SK-N-MC (cell line): ENCODE measurements around the gene SLC6A9.

Experiments used
- DNase-seq: peaks from one replicate; pipeline ENCODE4 v3.0.0-alpha.2; 2011; ENCODE audit warnings: low read depth, low spot score
- H3K27ac ChIP-seq: fragments of 200-600 bp; sonication (generic); 2 replicates; pipeline ENCODE4 v1.5.1; 2016; ENCODE audit warnings: mixed run types
- H3K36me3 ChIP-seq: fragments of 200-600 bp; sonication (generic); 2 replicates; pipeline ENCODE4 v1.6.1; 2017; ENCODE audit warnings: antibody characterized with exemption, low read length, mixed read lengths; ENCODE audit not compliant: insufficient read depth
- H3K4me3 ChIP-seq: fragments of 200-600 bp; sonication (generic); 2 replicates; pipeline ENCODE4 v1.5.1; 2016
- H3K9ac ChIP-seq: fragments of 200-600 bp; sonication (generic); 2 replicates; pipeline ENCODE4 v1.8.0; 2017; ENCODE audit warnings: mixed run types, mixed read lengths; ENCODE audit not compliant: insufficient read length
- H3K9me3 ChIP-seq: fragments of 200-600 bp; sonication (generic); 2 replicates; pipeline ENCODE4 v1.6.1; 2017; ENCODE audit warnings: low read depth, mild to moderate bottlenecking, antibody characterized with exemption, low read length, moderate library complexity, mixed read lengths
- EZH2 ChIP-seq: fragments of 200-600 bp; sonication (generic); IDR thresholded peaks from one replicate; pipeline ENCODE4 v1.6.1; 2017; ENCODE audit warnings: antibody characterized with exemption
- FOXP2 ChIP-seq: optimal IDR thresholded peaks from 2 replicates; pipeline ENCODE3; 2011; ENCODE audit warnings: mild to moderate bottlenecking, moderate library complexity; ENCODE audit not compliant: insufficient read depth; ENCODE audit errors: extremely low read length, control extremely low read depth
- POLR2AphosphoS5 ChIP-seq: IDR thresholded peaks from 2 replicates; pipeline ENCODE4 v1.6.1; 2012; ENCODE audit warnings: mild to moderate bottlenecking, low read depth, low read length, borderline replicate concordance

SLC6A9 gene

GRCh38 chr1:43990271-43991199 lies 40.7 kb downstream of the SLC6A9 start:
- Histone ChIP-seq H3K27ac (no peak overlapping the region), H3K36me3 (peaks cover 9% of the 10 kb centered on the region; the same call in 1 of the 2 replicates), H3K4me3 (peak overlapping the region; percentile 78), H3K9me3 (no peaks in the 10 kb centered on the region), H3K9ac (peak overlapping the region; percentile 65)
- no peak for TF ChIP-seq FOXP2
- TF ChIP-seq POLR2AphosphoS5 = no peak
- TF ChIP-seq EZH2 = no peak
- DNase-seq = no peak

DNA sequence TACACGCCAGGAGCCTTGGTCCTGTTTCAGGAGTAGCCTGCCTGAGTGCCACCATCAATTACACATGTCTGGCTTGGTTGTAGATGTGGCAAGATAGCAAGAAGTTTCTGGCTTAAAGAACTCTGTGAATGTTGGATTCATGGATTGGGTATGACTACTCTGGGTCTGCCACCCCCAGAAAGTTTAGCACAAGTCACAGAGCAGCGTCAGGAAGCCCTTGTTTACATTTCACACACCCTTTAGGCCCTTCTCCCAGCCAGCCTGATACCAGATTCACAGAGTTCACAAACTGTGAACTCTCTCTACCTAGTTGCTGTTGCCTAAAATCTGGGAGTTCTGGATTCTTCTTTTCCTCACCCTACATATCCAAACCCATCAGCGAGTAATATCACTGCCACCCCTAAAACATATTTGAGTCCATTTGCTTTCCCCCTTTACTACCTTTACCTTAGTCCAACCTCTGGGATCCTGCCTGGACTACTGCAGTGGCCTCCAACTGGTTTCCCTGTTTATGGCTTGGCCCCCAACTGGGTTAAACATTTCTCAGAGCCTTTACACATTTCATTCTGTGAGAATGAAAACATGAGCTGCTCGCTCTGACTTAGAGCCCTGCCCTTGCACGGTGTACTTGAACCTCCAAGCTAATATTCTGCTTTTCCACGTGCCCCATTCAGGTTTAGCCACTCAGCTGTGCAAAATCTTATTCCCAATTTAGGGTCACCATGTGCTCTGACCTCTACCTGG lies 43.9 kb downstream of the SLC6A9 start:
- H3K4me3 ChIP-seq = no peak overlapping the region
- no peak for DNase-seq
- H3K9ac ChIP-seq = no peak overlapping the region
- TF ChIP-seq FOXP2 = no peak
- no peak for TF ChIP-seq POLR2AphosphoS5
- no peak for TF ChIP-seq EZH2
- no peaks in the 10 kb centered on the region for H3K9me3 ChIP-seq
- peaks cover 20% of the 10 kb centered on the region; the same call in 1 of the 2 replicates for H3K36me3 ChIP-seq
- peak overlapping the region; percentile 26; the same call in 1 of the 2 replicates for H3K27ac ChIP-seq

DNA sequence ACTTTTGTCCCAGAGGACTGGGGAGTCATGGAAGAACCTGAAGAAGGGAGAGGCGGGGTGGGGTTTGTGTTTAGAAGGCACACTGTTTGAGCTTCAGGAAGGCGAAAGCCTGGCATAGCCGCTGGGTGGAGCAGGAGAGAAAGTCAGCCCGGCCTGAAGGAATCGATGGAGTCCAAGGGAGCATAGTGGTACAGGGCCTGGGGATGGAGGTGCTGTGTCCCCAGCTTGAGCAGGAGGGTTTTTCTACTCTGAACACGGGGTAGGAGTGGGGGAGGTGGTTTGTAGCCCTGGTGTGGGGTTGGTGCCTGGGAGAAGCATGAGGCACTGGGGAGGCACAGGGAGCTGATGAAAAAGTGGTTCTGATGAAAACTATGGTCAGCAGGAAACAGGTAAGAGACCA lies 44.5 kb downstream of the SLC6A9 start:
- Histone ChIP-seq H3K4me3 (no peak overlapping the region), H3K9ac (no peak overlapping the region), H3K9me3 (no peaks in the 10 kb centered on the region), H3K27ac (no peak overlapping the region), H3K36me3 (peaks cover 25% of the 10 kb centered on the region; the same call in 1 of the 2 replicates)
- no peak for TF ChIP-seq POLR2AphosphoS5
- no peak for TF ChIP-seq EZH2
- TF ChIP-seq FOXP2 = no peak
- DNase-seq = no peak

DNA sequence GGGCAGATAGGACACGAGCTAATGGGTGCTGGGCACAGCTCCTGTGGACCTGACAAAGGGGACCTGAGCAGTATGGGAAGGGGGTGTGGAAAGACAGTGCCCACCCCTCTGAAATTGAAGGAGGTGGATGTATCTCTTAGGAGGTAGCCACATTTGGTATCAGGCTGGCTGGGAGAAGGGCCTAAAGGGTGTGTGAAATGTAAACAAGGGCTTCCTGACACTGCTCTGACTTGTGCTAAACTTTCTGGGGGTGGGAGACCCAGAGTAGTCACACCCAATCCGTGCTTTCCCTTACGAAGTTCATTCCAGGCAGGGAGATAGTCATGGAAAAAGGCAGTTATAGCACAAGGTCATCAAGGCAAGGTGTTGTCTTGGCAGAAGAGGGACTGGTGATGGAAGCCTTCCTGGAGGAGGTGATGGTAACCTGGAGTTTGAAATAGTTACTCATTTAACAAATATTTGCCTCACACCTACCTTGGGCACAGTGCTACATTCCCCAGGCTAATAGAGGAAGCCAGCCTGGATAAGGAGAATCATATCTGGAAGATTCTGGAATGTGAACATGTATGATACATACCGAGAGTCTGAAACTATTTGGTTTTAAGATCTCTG lies 45.2 kb downstream of the SLC6A9 start:
- TF ChIP-seq FOXP2 (no peak), EZH2 (no peak)
- H3K4me3 ChIP-seq = no peak overlapping the region
- H3K9me3 ChIP-seq = no peaks in the 10 kb centered on the region
- H3K36me3 ChIP-seq = peaks cover 27% of the 10 kb centered on the region; the same call in 1 of the 2 replicates
- DNase-seq = no peak
- H3K9ac ChIP-seq = no peak overlapping the region
- H3K27ac ChIP-seq = no peak overlapping the region

- Histone ChIP-seq H3K27ac (no peak overlapping the region), H3K36me3 (peaks cover 27% of the 10 kb centered on the region; the same call in 1 of the 2 replicates), H3K4me3 (no peak overlapping the region), H3K9me3 (no peaks in the 10 kb centered on the region), H3K9ac (no peak overlapping the region)
- DNase-seq = no peak
- TF ChIP-seq EZH2 = no peak
- no peak for TF ChIP-seq FOXP2
- TF ChIP-seq POLR2AphosphoS5 = no peak
Observed at GRCh38 chr1:43984855-43985254, 46.4 kb downstream of the SLC6A9 start.

DNA sequence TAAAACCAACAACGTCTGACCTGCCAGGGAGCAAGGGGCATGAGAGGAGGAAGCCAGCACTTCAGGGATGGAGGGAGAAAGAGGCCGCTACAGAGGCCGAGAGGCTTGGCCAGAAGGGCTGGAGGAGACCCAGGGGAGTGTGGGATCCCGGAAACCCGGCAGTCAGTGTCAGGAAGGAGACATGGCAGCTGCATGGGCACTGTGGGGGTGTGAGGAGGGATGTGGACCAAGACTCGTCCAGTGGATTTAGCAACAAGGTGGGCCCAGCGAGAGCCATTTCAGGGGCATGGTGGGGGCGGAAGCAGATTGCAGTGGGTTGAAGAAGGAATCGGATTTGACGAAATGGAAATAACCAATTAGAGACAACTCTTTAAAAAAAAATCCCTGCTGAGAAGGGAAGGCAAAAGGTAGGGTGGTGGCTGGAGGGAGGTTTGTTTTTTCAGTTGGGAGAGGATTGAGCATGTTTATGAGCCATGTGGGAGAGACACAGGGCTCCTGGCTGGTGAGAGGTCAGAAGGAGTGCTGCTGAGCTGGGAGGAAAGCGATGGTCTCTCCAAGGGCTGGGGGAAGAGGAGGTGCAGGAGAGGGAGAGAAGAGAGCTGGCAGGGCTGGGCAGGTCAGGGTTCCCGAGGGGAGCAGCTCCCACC lies 47.9 kb downstream of the SLC6A9 start:
- DNase-seq = no peak
- H3K36me3 ChIP-seq = peaks cover 27% of the 10 kb centered on the region; the same call in 1 of the 2 replicates
- TF ChIP-seq FOXP2 = no peak
- no peak for TF ChIP-seq POLR2AphosphoS5
- no peak for TF ChIP-seq EZH2
- H3K9me3 ChIP-seq = no peaks in the 10 kb centered on the region
- H3K4me3 ChIP-seq = no peak overlapping the region
- H3K27ac ChIP-seq = no peak overlapping the region
- no peak overlapping the region for H3K9ac ChIP-seq

GRCh38 chr1:43982808-43983207 lies 48.5 kb downstream of the SLC6A9 start:
- Histone ChIP-seq H3K9ac (no peak overlapping the region), H3K9me3 (no peaks in the 10 kb centered on the region), H3K27ac (no peak overlapping the region), H3K36me3 (peaks cover 31% of the 10 kb centered on the region; the same call in 1 of the 2 replicates), H3K4me3 (no peak overlapping the region)
- no peak for DNase-seq
- no peak for TF ChIP-seq EZH2
- no peak for TF ChIP-seq POLR2AphosphoS5
- no peak for TF ChIP-seq FOXP2
